ENCODE data around the gene RAP1GAP2.
A peak's percentile ranks its signal among the peaks of the same experiment; 100 is the strongest.

Gene RAP1GAP2

GRCh38 chr17:2889256-2889655 is 93.0 kb downstream of the RAP1GAP2 start:
- DNase-seq: peak; percentile 84

- DNase-seq: peak; percentile 88
These were observed 94.5 kb downstream of the RAP1GAP2 start for GRCh38 chr17:2890778-2891177.

- peak; percentile 97 for DNase-seq
These were observed 96.2 kb downstream of the RAP1GAP2 start for GRCh38 chr17:2892305-2892971.

GRCh38 chr17:2893422-2893914 is 97.2 kb downstream of the RAP1GAP2 start:
- DNase-seq: peak; percentile 59

GRCh38 chr17:2894782-2895181 is 98.5 kb downstream of the RAP1GAP2 start:
- peak; percentile 93 for DNase-seq

- peak; percentile 74 for DNase-seq
These were observed 101.4 kb downstream of the RAP1GAP2 start for GRCh38 chr17:2897605-2898004.

GRCh38 chr17:2898255-2898926 is 102.2 kb downstream of the RAP1GAP2 start:
- DNase-seq: peak; percentile 96

- peak; percentile 96 for DNase-seq
These were observed 103.7 kb downstream of the RAP1GAP2 start for GRCh38 chr17:2899906-2900305.

GRCh38 chr17:2900842-2901241 is 104.6 kb downstream of the RAP1GAP2 start:
- DNase-seq: no peak

GRCh38 chr17:2901582-2901981 is 105.3 kb downstream of the RAP1GAP2 start:
- no peak for DNase-seq

- DNase-seq: no peak
These were observed 106.3 kb downstream of the RAP1GAP2 start for GRCh38 chr17:2902546-2902945.

GRCh38 chr17:2903193-2903974 is 107.1 kb downstream of the RAP1GAP2 start:
- peak; percentile 88 for DNase-seq

GRCh38 chr17:2904135-2904534 is 107.9 kb downstream of the RAP1GAP2 start:
- peak; percentile 93 for DNase-seq

- no peak for DNase-seq
These were observed 109.0 kb downstream of the RAP1GAP2 start for GRCh38 chr17:2905269-2905668.

GRCh38 chr17:2905696-2906501 is 109.7 kb downstream of the RAP1GAP2 start:
- no peak for DNase-seq

GRCh38 chr17:2906901-2907300 is 110.7 kb downstream of the RAP1GAP2 start:
- no peak for DNase-seq

GRCh38 chr17:2909175-2909845 is 113.1 kb downstream of the RAP1GAP2 start:
- no peak for DNase-seq

- DNase-seq: no peak
These were observed 113.6 kb downstream of the RAP1GAP2 start for GRCh38 chr17:2909846-2910234.

GRCh38 chr17:2911035-2911754 is 115.0 kb downstream of the RAP1GAP2 start:
- no peak for DNase-seq

- DNase-seq: no peak
These were observed 115.5 kb downstream of the RAP1GAP2 start for GRCh38 chr17:2911755-2912111.

GRCh38 chr17:2912754-2913153 is 116.5 kb downstream of the RAP1GAP2 start:
- no peak for DNase-seq

GRCh38 chr17:2916461-2916860 is 120.2 kb downstream of the RAP1GAP2 start:
- no peak for DNase-seq

Data from DMS53 (cell line).